GM12878 (cell line): ENCODE measurements around the gene AMER2.

Experiments used
- CTCF ChIP-seq, 3 experiments: IDR thresholded peaks in 2 of 3; conservative IDR thresholded peaks in 1 of 3; 2 replicates each; pipeline ENCODE4 v1.5.1; 2011; ENCODE audit warnings: low read depth in 3 of 3, low read length in 3 of 3, mild to moderate bottlenecking in 3 of 3, control low read depth in 2 of 3, moderate library complexity in 2 of 3, inconsistent platforms in 1 of 3, mixed read lengths in 1 of 3; ENCODE audit not compliant: control insufficient read depth in 2 of 3, insufficient read depth in 1 of 3; ENCODE audit errors: extremely low read depth in 1 of 3
- EZH2 ChIP-seq: IDR thresholded peaks from 2 replicates; pipeline ENCODE4 v1.6.1; 2012; ENCODE audit warnings: low read depth, mild to moderate bottlenecking, control low read depth, inconsistent platforms, low read length, borderline replicate concordance; ENCODE audit not compliant: control insufficient read depth
- HDAC6 ChIP-seq: fragments of 200-600 bp; sonication (generic); IDR thresholded peaks from one replicate; pipeline ENCODE4 v1.8.0; 2017; ENCODE audit warnings: antibody characterized with exemption; ENCODE audit not compliant: unreplicated experiment
- POLR2A ChIP-seq: IDR thresholded peaks from 2 replicates; pipeline ENCODE4 v1.6.1; 2011; ENCODE audit warnings: low read depth, mild to moderate bottlenecking, low read length

- TF ChIP-seq EZH2 (no peak), POLR2A (no peak), CTCF (IDR thresholded peaks at IDR 0.05 in 2 of 3, conservative IDR thresholded peaks at IDR 0.05 in 1 of 3; ENCODE audit: control insufficient read depth in 2 of 3, extremely low read depth in 1 of 3, insufficient read depth in 1 of 3, low read depth in 3 of 3, low read length in 3 of 3) (no peak), HDAC6 (no peak)
Observed at GRCh38 chr13:25168790-25169189, 3.3 kb downstream of the AMER2 start.
